22Rv1 (cell line): ENCODE results near the gene CD44.

Experiments used
- ZFX ChIP-seq: fragments of 450-650 bp; IDR thresholded peaks from 2 replicates; pipeline ENCODE4 v1.6.1; 2017; ENCODE audit warnings: antibody characterized with exemption, borderline replicate concordance
- TF ChIP-seq, protein P1 (sequence below): fragments of 450-650 bp; IDR thresholded peaks from 2 replicates; pipeline ENCODE4 v1.5.1; 2017; ENCODE audit warnings: mild to moderate bottlenecking

DNA sequence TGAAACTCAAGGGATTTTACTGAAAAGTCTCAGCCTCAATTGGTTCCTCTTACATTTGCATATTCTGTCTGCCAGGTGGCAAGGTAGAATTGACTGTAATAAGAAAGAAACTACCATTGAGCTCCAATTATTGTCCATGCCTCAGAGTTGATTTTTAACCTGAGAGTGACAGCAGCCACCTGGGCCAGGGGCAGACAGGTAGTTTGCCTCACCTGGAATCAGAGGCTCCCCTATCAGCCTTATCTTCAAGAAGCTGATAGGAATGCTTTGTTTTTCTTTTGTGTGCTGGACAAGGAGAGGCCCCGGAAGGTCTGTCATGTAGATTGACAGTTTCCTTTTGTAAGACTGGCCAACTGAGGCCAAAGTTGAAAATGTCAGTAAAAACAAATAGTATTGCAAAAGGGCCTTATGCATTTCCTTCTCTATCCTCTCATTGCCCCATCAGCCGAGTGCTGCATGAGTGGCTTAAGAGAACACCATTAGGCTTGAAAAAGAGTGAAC lies 34.1 kb downstream of the CD44 start:
- TF ChIP-seq, protein P1, sequence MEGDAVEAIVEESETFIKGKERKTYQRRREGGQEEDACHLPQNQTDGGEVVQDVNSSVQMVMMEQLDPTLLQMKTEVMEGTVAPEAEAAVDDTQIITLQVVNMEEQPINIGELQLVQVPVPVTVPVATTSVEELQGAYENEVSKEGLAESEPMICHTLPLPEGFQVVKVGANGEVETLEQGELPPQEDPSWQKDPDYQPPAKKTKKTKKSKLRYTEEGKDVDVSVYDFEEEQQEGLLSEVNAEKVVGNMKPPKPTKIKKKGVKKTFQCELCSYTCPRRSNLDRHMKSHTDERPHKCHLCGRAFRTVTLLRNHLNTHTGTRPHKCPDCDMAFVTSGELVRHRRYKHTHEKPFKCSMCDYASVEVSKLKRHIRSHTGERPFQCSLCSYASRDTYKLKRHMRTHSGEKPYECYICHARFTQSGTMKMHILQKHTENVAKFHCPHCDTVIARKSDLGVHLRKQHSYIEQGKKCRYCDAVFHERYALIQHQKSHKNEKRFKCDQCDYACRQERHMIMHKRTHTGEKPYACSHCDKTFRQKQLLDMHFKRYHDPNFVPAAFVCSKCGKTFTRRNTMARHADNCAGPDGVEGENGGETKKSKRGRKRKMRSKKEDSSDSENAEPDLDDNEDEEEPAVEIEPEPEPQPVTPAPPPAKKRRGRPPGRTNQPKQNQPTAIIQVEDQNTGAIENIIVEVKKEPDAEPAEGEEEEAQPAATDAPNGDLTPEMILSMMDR, result no peak
- no peak for TF ChIP-seq ZFX
